ENCODE results near the gene RPS26. TPM values are rescaled to one million over a fixed set of nuclear protein-coding genes. Genes with fewer than 3 reads are reported as not detected.
"Not testable (repeated sequence)": the region's sequence is repeated elsewhere in the genome, so short reads cannot be mapped to it uniquely, and the experiment has no call there.

RPS26 gene
- total RNA-seq, 4 donors from 2014 or later: 295 to 1,263 (median 759) TPM

DNA sequence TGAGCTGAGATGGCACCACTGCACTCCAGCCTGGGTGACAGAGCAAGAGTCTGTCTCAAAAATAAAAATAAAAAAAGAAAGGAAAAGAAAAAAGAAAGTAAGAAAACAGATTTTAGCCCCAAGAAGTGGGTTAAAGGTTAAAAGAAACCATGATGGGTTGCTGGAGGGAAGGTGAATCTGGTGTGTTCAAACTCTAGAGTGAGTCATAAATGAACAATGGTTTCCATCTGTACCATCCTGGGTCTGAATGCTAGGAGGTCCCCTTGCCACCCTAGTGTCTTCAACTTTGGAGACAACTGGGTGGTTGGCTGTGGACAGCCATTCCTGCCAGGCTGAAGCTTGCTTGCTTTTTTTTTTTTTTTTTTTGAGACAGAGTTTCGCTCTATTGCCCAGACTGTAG is 1.6 kb upstream of the RPS26 start:
- no peak for ATAC-seq
- peaks cover 4 to 22% (median 4%) of the 10 kb centered on the region in 3 donors for H3K4me1 ChIP-seq
- TF ChIP-seq EP300 (IDR thresholded peaks at IDR 0.05): no peak
- TF ChIP-seq, protein P1, sequence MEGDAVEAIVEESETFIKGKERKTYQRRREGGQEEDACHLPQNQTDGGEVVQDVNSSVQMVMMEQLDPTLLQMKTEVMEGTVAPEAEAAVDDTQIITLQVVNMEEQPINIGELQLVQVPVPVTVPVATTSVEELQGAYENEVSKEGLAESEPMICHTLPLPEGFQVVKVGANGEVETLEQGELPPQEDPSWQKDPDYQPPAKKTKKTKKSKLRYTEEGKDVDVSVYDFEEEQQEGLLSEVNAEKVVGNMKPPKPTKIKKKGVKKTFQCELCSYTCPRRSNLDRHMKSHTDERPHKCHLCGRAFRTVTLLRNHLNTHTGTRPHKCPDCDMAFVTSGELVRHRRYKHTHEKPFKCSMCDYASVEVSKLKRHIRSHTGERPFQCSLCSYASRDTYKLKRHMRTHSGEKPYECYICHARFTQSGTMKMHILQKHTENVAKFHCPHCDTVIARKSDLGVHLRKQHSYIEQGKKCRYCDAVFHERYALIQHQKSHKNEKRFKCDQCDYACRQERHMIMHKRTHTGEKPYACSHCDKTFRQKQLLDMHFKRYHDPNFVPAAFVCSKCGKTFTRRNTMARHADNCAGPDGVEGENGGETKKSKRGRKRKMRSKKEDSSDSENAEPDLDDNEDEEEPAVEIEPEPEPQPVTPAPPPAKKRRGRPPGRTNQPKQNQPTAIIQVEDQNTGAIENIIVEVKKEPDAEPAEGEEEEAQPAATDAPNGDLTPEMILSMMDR (IDR thresholded peaks at IDR 0.05): no peak
- H3K4me3 ChIP-seq: no peak overlapping the region
- 100% methylated on average over 1 of the region's 1 CpG; no CpG with 5 or more reads in 1 of the 2 donors for WGBS, 2 donors (ENCODE audit: low coverage in 1 of 2)
- H3K9me3 ChIP-seq: no peaks in the 10 kb centered on the region
- no peak overlapping the region for H3K27ac ChIP-seq
- H3K27me3 ChIP-seq: no peaks in the 10 kb centered on the region
- peaks cover 0 to 51% of the 10 kb centered on the region in 2 donors for H3K36me3 ChIP-seq

DNA sequence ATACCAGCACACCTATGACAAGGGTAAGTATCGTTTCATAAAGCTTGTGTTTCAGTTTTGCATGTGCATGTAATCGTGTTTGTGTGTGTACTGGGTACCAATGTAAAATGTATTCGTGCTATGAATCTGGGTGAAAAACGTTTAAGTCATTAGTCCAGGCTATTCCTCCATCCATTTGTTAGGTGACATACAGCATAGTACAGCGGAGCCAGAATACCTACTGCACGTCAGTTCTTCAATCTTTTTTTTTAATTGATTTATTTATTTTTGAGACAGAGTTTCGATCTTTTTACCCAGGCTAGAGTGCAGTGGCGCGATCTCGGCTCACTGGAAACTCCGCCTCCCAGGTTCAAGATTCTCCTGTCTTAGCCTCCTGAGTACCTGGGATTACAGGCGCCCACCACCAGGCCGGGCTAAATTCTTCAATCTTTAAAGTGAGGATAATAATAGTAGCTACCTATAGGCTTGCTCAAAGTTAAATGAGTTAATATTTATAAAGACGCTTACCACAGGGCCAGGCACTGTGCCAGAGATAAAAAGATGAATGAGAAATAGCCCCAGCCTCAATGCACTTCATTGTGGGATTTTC is 661 bp upstream of the RPS26 start:
- Histone ChIP-seq H3K27me3 (no peaks in the 10 kb centered on the region), H3K4me3 (peak overlapping the region; percentile 64 to 71), H3K36me3 (peaks cover 0 to 51% of the 10 kb centered on the region in 2 donors), H3K27ac (peak overlapping the region; percentile 84 to 96 (median 92)), H3K4me1 (peaks cover 4 to 22% (median 4%) of the 10 kb centered on the region in 3 donors), H3K9me3 (no peaks in the 10 kb centered on the region)
- ATAC-seq: no peak
- 56 to 59% methylated on average over 13 of the region's 14 CpGs for WGBS, 2 donors (ENCODE audit: low coverage in 1 of 2)
- no peak for TF ChIP-seq POLR2AphosphoS5 (IDR thresholded peaks at IDR 0.05)
- no peak for TF ChIP-seq EP300 (IDR thresholded peaks at IDR 0.05)
- TF ChIP-seq, protein P1 (IDR thresholded peaks at IDR 0.05): peak in 2 of 4 experiments; percentile 17 to 23
- TF ChIP-seq POLR2A (IDR thresholded peaks at IDR 0.05): no peak

DNA sequence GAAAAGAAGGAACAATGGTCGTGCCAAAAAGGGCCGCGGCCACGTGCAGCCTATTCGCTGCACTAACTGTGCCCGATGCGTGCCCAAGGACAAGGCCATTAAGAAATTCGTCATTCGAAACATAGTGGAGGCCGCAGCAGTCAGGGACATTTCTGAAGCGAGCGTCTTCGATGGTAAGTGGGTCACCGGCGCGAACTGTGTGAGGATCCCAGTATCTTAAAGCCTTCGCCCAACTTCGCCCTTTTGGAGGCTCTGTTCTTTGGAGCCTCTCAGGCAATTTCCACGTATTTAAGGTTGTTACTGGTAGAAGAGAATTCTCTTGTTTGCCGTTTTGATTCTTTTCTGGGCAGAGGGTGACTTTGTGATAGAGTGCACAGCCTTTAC is 704 bp downstream of the RPS26 start:
- Histone ChIP-seq H3K36me3 (peaks cover 0 to 39% of the 10 kb centered on the region in 2 donors), H3K4me1 (peaks cover 4 to 31% (median 4%) of the 10 kb centered on the region in 3 donors), H3K4me3 (peak overlapping the region; percentile 64 to 71), H3K27ac (peak overlapping the region; percentile 84 to 96 (median 92))
- WGBS, 2 donors (ENCODE audit: low coverage in 1 of 2): 0 to 1% methylated on average over 10 to 15 of the region's 20 CpGs
- H3K9me3 ChIP-seq, H3K27me3 ChIP-seq, ATAC-seq: not testable (repeated sequence)

DNA sequence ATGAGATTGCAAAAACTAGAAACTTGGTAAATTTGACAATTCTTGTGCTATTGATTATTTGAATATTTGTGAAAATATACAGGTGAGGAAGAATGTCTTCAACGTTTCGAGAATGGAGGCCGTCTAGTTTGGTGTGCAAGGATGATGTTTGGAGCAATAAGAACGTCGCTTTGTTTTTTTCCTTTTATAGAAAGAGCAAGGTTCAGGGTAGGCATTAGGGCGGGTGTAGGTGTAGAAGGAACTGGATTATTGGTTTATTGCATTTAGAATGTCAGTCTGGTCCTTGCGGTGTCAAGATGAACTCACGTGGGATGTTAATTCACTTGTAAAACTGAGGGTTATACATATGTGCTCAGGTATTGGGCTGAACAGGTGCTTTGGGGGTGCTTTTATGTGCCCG is 1.1 kb downstream of the RPS26 start:
- peak overlapping the region in 3 of 4 donors; percentile 91 to 96 (median 94) for H3K27ac ChIP-seq
- no peak for ATAC-seq
- H3K4me1 ChIP-seq: peaks cover 4 to 34% (median 4%) of the 10 kb centered on the region in 3 donors
- H3K27me3 ChIP-seq: no peaks in the 10 kb centered on the region
- peak overlapping the region; percentile 64 to 71 for H3K4me3 ChIP-seq
- 40% methylated on average over 8 to 9 of the region's 9 CpGs for WGBS, 2 donors (ENCODE audit: low coverage in 1 of 2)
- no peaks in the 10 kb centered on the region for H3K9me3 ChIP-seq
- TF ChIP-seq EP300 (IDR thresholded peaks at IDR 0.05) (no peak), POLR2AphosphoS5 (IDR thresholded peaks at IDR 0.05) (no peak), POLR2A (IDR thresholded peaks at IDR 0.05) (no peak)
- TF ChIP-seq, protein P1 (IDR thresholded peaks at IDR 0.05): no peak
- H3K36me3 ChIP-seq: peaks cover 0 to 37% of the 10 kb centered on the region in 2 donors

DNA sequence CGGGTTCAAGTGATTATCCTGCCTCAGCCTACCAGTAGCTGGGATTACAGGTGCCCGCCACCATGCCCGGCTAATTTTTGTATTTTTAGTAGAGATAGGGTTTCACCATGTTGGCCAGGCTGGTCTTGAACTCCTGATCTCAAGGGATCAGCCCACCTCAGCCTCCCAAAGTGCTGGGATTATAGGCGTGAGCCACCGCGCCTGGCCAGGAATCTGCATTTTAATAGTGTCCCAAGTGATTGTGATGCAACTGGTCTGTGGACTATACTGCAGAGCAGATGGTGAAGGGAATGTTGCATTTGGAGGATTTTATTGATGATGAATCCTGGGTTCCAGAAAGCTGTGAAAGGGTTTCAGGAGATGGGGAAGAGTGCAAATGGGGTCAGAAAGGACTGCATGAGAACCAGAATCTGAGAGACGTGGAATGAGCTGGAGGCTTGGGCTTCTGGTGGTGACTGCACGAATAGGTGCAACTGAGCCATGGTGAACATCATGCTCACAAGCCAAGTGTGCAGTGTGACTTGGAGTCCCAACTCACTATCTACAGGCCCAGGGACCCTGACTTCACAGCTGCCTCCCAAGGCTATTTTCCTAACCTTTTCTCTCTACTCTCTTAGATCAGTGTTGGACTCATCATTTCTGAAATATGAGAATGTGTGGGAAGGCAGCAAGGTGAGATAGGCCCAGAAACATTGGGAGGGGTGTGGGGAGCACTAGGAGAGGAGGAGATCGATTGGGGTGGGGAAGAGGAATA is 4.5 kb downstream of the RPS26 start:
- TF ChIP-seq POLR2A (IDR thresholded peaks at IDR 0.05) (no peak), POLR2AphosphoS5 (IDR thresholded peaks at IDR 0.05) (no peak), EP300 (IDR thresholded peaks at IDR 0.05) (no peak)
- TF ChIP-seq, protein P1 (IDR thresholded peaks at IDR 0.05): no peak
- Histone ChIP-seq H3K36me3 (peaks cover 0 to 34% of the 10 kb centered on the region in 2 donors), H3K27ac (peak overlapping the region in 3 of 4 donors; percentile 46 to 65 (median 55)), H3K9me3 (no peaks in the 10 kb centered on the region), H3K4me3 (no peak overlapping the region), H3K27me3 (no peaks in the 10 kb centered on the region), H3K4me1 (peaks cover under 1 to 29% (median 4%) of the 10 kb centered on the region in 3 donors)
- 76 to 90% methylated on average over 3 to 6 of the region's 9 CpGs for WGBS, 2 donors (ENCODE audit: low coverage in 1 of 2)
- ATAC-seq: no peak

Data from gastroesophageal sphincter (tissue), 4 donors.